Osteoblast (primary cell): Measurements from ENCODE around the gene HAGHL. TPM values are rescaled to one million over a fixed set of nuclear protein-coding genes. Genes with fewer than 3 reads are reported as not detected.

Experiments
- DNase-seq: peaks from one replicate; pipeline ENCODE4 v3.0.0; 2011; ENCODE audit warnings: low spot score, mixed read lengths; ENCODE audit not compliant: insufficient read length; ENCODE audit errors: missing footprints
- H2AFZ ChIP-seq: 2 replicates; pipeline ENCODE4 v1.6.0; 2011; ENCODE audit warnings: mild to moderate bottlenecking, low read length
- H3K27ac ChIP-seq: 2 replicates; pipeline ENCODE4 v1.5.1; 2011; ENCODE audit warnings: mild to moderate bottlenecking, low read depth, low read length, moderate library complexity
- H3K27me3 ChIP-seq: 2 replicates; pipeline ENCODE4 v1.6.0; 2012; ENCODE audit warnings: mild to moderate bottlenecking, control low read depth, inconsistent platforms, low read length, moderate library complexity; ENCODE audit not compliant: insufficient read depth
- H3K36me3 ChIP-seq: 2 replicates; pipeline ENCODE4 v1.5.1; 2011; ENCODE audit warnings: mild to moderate bottlenecking, low read length, control low read depth, moderate library complexity; ENCODE audit not compliant: insufficient read depth
- H3K4me1 ChIP-seq: 2 replicates; pipeline ENCODE4 v1.5.1; 2011; ENCODE audit warnings: mild to moderate bottlenecking, low read length, control low read depth, moderate library complexity; ENCODE audit not compliant: insufficient read depth
- H3K4me2 ChIP-seq: 2 replicates; pipeline ENCODE4 v1.6.0; 2011; ENCODE audit warnings: mild to moderate bottlenecking, low read length; ENCODE audit not compliant: insufficient read depth
- H3K4me3 ChIP-seq: fragments of 200-600 bp; sonication (generic); 3 replicates; pipeline ENCODE4 v1.5.1; 2012; ENCODE audit warnings: mild to moderate bottlenecking, low read length, inconsistent platforms; ENCODE audit not compliant: insufficient read depth
- H3K79me2 ChIP-seq: 2 replicates; pipeline ENCODE4 v1.6.0; 2012; ENCODE audit warnings: mild to moderate bottlenecking, low read length, control low read depth, inconsistent platforms; ENCODE audit not compliant: insufficient read depth
- H3K9me3 ChIP-seq: 2 replicates; pipeline ENCODE4 v1.5.1; 2011; ENCODE audit warnings: low read depth, low read length, control low read depth
- H4K20me1 ChIP-seq: 2 replicates; pipeline ENCODE4 v1.6.0; 2012; ENCODE audit warnings: mild to moderate bottlenecking, low read length, control low read depth; ENCODE audit not compliant: insufficient read depth
- CTCF ChIP-seq: IDR thresholded peaks from 2 replicates; pipeline ENCODE4 v1.5.1; 2011; ENCODE audit warnings: mild to moderate bottlenecking, low read depth, low read length, moderate library complexity; ENCODE audit errors: extremely low read depth
- total RNA-seq: library from RNA; depleted of rRNA; stranded (reverse); fragments of >200 nt; gene quantifications from 2 replicates; pipeline ENCODE4 v1.2.3, GENCODE V29; 2012

The HAGHL gene
- total RNA-seq, 1 donor = 16.3 TPM

GRCh38 chr16:735982-736453, 9.1 kb downstream of the HAGHL start:
- no peak for DNase-seq
- H3K9me3 ChIP-seq = no peaks in the 10 kb centered on the region
- TF ChIP-seq CTCF = no peak

GRCh38 chr16:736936-737481, 10.1 kb downstream of the HAGHL start:
- Histone ChIP-seq H3K27me3 (no peaks in the 10 kb centered on the region), H3K79me2 (peaks cover 8% of the 10 kb centered on the region), H4K20me1 (peaks cover 8% of the 10 kb centered on the region), H2AFZ (no peak overlapping the region), H3K9me3 (no peaks in the 10 kb centered on the region), H3K36me3 (peaks cover 26% of the 10 kb centered on the region), H3K27ac (no peak overlapping the region), H3K4me3 (no peak overlapping the region), H3K4me2 (no peak overlapping the region), H3K4me1 (peaks cover 12% of the 10 kb centered on the region)
- TF ChIP-seq CTCF = no peak
- no peak for DNase-seq

More at GRCh38 chr16:735982-736453, 9.1 kb downstream of the HAGHL start:
- Histone ChIP-seq H3K27me3 (no peaks in the 10 kb centered on the region), H3K79me2 (peaks cover 8% of the 10 kb centered on the region), H2AFZ (no peak overlapping the region), H4K20me1 (peaks cover 8% of the 10 kb centered on the region), H3K27ac (no peak overlapping the region), H3K36me3 (peaks cover 26% of the 10 kb centered on the region), H3K4me1 (peaks cover 9% of the 10 kb centered on the region), H3K4me2 (no peak overlapping the region), H3K4me3 (no peak overlapping the region)

GRCh38 chr16:739560-740458, 12.9 kb downstream of the HAGHL start:
- Histone ChIP-seq H3K36me3 (peaks cover 19% of the 10 kb centered on the region), H2AFZ (peak overlapping the region; percentile 22), H3K9me3 (no peaks in the 10 kb centered on the region), H3K4me1 (peaks cover 12% of the 10 kb centered on the region), H3K4me2 (peak overlapping the region; percentile 88), H3K79me2 (peaks cover 8% of the 10 kb centered on the region), H3K4me3 (peak overlapping the region; percentile 90), H3K27me3 (no peaks in the 10 kb centered on the region), H4K20me1 (peaks cover 4% of the 10 kb centered on the region), H3K27ac (no peak overlapping the region)
- TF ChIP-seq CTCF = no peak
- no peak for DNase-seq

GRCh38 chr16:740459-740763, 13.5 kb downstream of the HAGHL start:
- Histone ChIP-seq H3K9me3 (no peaks in the 10 kb centered on the region), H3K79me2 (peaks cover 8% of the 10 kb centered on the region), H4K20me1 (peaks cover 4% of the 10 kb centered on the region), H3K4me2 (peak overlapping the region; percentile 88), H3K4me1 (peaks cover 12% of the 10 kb centered on the region), H3K27me3 (no peaks in the 10 kb centered on the region), H3K4me3 (peak overlapping the region; percentile 90), H3K36me3 (peaks cover 19% of the 10 kb centered on the region), H2AFZ (peak overlapping the region; percentile 62), H3K27ac (peak overlapping the region; percentile 63)
- no peak for TF ChIP-seq CTCF
- peak; percentile 92 for DNase-seq
